22Rv1 (cell line): ENCODE data around the gene SBDS.
"Not testable (repeated sequence)": the region's sequence is repeated elsewhere in the genome, so short reads cannot be mapped to it uniquely, and the experiment has no call there.

Experiments used
- ZFX ChIP-seq: fragments of 450-650 bp; IDR thresholded peaks from 2 replicates; pipeline ENCODE4 v1.6.1; 2017; ENCODE audit warnings: antibody characterized with exemption, borderline replicate concordance
- TF ChIP-seq, protein P1 (sequence below): fragments of 450-650 bp; IDR thresholded peaks from 2 replicates; pipeline ENCODE4 v1.5.1; 2017; ENCODE audit warnings: mild to moderate bottlenecking

DNA sequence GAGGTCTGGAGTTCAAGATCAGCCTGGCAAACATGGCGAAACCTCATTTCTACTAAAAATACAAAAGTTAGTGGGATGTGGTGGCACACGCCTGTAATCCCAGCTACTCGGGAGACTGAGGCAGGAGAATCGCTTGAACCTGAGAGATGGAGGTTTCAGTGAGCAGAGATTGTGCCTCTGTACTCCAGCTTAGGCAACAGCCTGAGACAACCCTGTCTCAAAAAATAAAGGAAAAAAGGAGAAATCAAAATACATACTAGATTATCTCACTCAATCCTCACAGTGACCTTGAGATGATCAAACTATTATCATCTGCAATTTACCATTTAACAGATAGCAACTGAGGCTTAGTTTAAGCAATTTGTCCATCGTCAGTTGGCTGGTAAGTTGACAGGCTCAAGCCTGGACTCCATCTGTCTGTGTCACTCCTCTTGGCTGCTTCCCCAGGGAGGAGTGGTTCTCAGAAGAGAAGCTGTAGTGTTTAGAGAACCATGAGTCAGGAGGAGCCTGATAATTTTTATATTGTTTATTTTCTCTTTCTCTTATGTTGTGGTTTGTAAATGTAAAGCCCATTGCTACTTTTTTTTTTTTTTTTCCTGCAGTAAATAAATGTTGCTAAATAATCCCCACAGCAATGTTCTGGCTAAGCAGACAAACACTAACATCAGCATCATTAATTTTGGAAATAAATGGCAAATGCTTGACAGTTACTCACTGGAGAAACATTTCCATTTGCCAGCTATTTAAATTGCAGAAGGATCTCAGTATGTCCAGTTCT lies 47.6 kb upstream of the SBDS start:
- TF ChIP-seq, protein P1, sequence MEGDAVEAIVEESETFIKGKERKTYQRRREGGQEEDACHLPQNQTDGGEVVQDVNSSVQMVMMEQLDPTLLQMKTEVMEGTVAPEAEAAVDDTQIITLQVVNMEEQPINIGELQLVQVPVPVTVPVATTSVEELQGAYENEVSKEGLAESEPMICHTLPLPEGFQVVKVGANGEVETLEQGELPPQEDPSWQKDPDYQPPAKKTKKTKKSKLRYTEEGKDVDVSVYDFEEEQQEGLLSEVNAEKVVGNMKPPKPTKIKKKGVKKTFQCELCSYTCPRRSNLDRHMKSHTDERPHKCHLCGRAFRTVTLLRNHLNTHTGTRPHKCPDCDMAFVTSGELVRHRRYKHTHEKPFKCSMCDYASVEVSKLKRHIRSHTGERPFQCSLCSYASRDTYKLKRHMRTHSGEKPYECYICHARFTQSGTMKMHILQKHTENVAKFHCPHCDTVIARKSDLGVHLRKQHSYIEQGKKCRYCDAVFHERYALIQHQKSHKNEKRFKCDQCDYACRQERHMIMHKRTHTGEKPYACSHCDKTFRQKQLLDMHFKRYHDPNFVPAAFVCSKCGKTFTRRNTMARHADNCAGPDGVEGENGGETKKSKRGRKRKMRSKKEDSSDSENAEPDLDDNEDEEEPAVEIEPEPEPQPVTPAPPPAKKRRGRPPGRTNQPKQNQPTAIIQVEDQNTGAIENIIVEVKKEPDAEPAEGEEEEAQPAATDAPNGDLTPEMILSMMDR: not testable (repeated sequence)
- TF ChIP-seq ZFX: not testable (repeated sequence)
